ENCODE results near the gene APLF.

The APLF gene

DNA sequence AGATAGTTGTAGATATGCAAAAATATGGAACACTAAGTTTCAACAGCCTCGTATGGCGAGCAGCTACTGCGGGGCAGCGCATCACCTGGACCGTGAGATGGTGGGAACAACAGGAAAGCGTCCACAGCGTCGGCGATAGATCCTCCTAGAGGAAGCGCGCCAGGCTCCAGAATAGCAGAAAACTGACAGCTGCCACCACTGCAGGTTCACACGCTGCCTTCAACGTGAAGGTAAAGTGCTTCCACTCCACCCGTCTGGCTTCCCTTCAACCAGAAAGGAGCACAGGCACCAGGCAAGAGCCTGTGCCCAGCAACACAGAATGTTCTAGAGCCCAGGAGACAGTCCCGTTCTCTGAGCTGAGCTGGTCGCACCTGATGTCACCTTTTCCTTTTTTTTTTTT is 20.3 kb upstream of the APLF start:
- no peak overlapping the region for H3K4me2 ChIP-seq
- no peak overlapping the region for H3K27ac ChIP-seq
- no peaks in the 10 kb centered on the region for H3K79me2 ChIP-seq (ENCODE audit: insufficient read depth, low read depth)
- no peak overlapping the region for H3K9ac ChIP-seq
- H3K36me3 ChIP-seq (ENCODE audit: insufficient read depth) = no peaks in the 10 kb centered on the region
- no peaks in the 10 kb centered on the region for H4K20me1 ChIP-seq (ENCODE audit: insufficient read depth)
- H3K4me3 ChIP-seq (IDR thresholded peaks at IDR 0.05; ENCODE audit: insufficient read depth, low read depth, low read length) = no peak overlapping the region
- H2AFZ ChIP-seq (ENCODE audit: low read depth) = no peak overlapping the region
- H3K27me3 ChIP-seq (ENCODE audit: insufficient read depth, low read depth) = no peaks in the 10 kb centered on the region
- no peak for TF ChIP-seq CTCF (conservative IDR thresholded peaks at IDR 0.05; ENCODE audit: low read depth, low read length)
- H3K4me1 ChIP-seq (ENCODE audit: low read depth, poor library complexity, severe bottlenecking) = peaks cover 3% of the 10 kb centered on the region

DNA sequence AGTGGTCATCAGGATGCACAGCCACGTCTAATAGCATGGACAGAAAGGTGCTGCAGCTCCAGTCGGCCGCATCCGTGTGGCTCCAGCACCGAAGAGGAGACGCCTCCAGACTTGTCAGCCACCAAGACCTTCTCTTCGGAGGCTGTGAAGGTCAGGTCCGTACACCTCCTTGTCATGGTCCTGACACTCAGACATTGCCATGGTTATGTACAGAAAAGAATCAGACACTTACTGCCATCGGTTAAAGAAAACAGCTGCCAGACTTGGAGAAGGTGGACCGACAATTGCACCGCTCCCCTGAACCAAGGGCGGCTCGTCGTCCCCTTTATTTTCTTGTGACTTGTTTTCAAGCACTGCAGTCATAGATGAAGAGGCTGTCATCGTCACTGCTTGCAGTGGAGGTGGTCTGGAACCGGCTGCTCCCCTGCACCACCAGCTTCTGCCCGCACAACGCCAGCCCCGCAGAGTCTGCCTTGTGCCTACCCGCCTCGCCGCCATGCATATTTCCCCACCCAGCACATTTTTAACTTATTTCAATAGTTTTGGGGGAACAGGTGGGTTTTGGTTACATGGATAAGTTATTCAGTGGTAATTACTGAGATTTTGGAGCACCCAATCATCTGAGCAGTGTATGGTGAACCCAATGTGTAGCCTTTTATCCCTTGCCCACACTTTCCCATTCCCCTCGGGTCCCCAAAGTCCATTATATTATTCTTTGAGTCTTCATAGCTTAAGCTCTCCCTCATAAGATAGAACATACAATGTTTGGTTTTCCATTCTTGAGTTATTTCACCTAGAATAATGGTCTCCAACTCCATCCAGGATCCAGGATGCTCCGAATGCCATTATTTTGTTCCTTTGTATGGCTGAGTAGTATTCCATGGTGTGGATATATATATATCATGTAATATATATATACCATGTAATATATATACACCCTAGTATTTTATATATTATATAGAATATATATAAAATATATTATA is 18.4 kb upstream of the APLF start:
- TF ChIP-seq CTCF (conservative IDR thresholded peaks at IDR 0.05; ENCODE audit: low read depth, low read length) = no peak
- Histone ChIP-seq H3K36me3 (ENCODE audit: insufficient read depth) (no peaks in the 10 kb centered on the region), H3K27me3 (ENCODE audit: insufficient read depth, low read depth) (no peaks in the 10 kb centered on the region), H3K9ac (no peak overlapping the region), H3K4me3 (IDR thresholded peaks at IDR 0.05; ENCODE audit: insufficient read depth, low read depth, low read length) (no peak overlapping the region), H3K27ac (no peak overlapping the region), H3K79me2 (ENCODE audit: insufficient read depth, low read depth) (no peaks in the 10 kb centered on the region), H3K4me1 (ENCODE audit: low read depth, poor library complexity, severe bottlenecking) (no peaks in the 10 kb centered on the region), H4K20me1 (ENCODE audit: insufficient read depth) (no peaks in the 10 kb centered on the region), H2AFZ (ENCODE audit: low read depth) (no peak overlapping the region), H3K4me2 (no peak overlapping the region)

GRCh38 chr2:68452158-68452900 is 15.1 kb upstream of the APLF start:
- TF ChIP-seq CTCF (conservative IDR thresholded peaks at IDR 0.05; ENCODE audit: low read depth, low read length) = no peak
- H3K27ac ChIP-seq = no peak overlapping the region
- no peaks in the 10 kb centered on the region for H3K27me3 ChIP-seq (ENCODE audit: insufficient read depth, low read depth)
- no peak overlapping the region for H3K9ac ChIP-seq
- no peaks in the 10 kb centered on the region for H3K36me3 ChIP-seq (ENCODE audit: insufficient read depth)
- H3K4me2 ChIP-seq = no peak overlapping the region
- no peak overlapping the region for H2AFZ ChIP-seq (ENCODE audit: low read depth)
- no peaks in the 10 kb centered on the region for H4K20me1 ChIP-seq (ENCODE audit: insufficient read depth)
- no peak overlapping the region for H3K4me3 ChIP-seq (IDR thresholded peaks at IDR 0.05; ENCODE audit: insufficient read depth, low read depth, low read length)
- no peaks in the 10 kb centered on the region for H3K79me2 ChIP-seq (ENCODE audit: insufficient read depth, low read depth)
- no peaks in the 10 kb centered on the region for H3K4me1 ChIP-seq (ENCODE audit: low read depth, poor library complexity, severe bottlenecking)

- Histone ChIP-seq H2AFZ (ENCODE audit: low read depth) (no peak overlapping the region), H3K79me2 (ENCODE audit: insufficient read depth, low read depth) (no peaks in the 10 kb centered on the region), H3K4me2 (no peak overlapping the region), H4K20me1 (ENCODE audit: insufficient read depth) (no peaks in the 10 kb centered on the region), H3K27ac (no peak overlapping the region), H3K27me3 (ENCODE audit: insufficient read depth, low read depth) (no peaks in the 10 kb centered on the region), H3K36me3 (ENCODE audit: insufficient read depth) (no peaks in the 10 kb centered on the region), H3K4me1 (ENCODE audit: low read depth, poor library complexity, severe bottlenecking) (no peaks in the 10 kb centered on the region), H3K4me3 (IDR thresholded peaks at IDR 0.05; ENCODE audit: insufficient read depth, low read depth, low read length) (no peak overlapping the region), H3K9ac (no peak overlapping the region)
- TF ChIP-seq CTCF (conservative IDR thresholded peaks at IDR 0.05; ENCODE audit: low read depth, low read length) = no peak
These were observed 13.5 kb upstream of the APLF start for GRCh38 chr2:68453761-68454360.

Data from KMS-11 (cell line).